ENCODE data around the gene SCML1. TPM values are rescaled to one million over a fixed set of nuclear protein-coding genes. Genes with fewer than 3 reads are reported as not detected.

SCML1 gene
- total and polyA plus RNA-seq, 12 donors: 4.9 to 35.8 (median 6.3) TPM

- 65 to 67% methylated on average over 2 of the region's 2 CpGs for WGBS, 2 donors
- H3K36me3 ChIP-seq: no peaks in the 10 kb centered on the region
- no peak overlapping the region for H3K4me3 ChIP-seq
- intact Hi-C loops (cut with DNase I): no loop called here
- no peaks in the 10 kb centered on the region for H3K4me1 ChIP-seq
- H3K27ac ChIP-seq: no peak overlapping the region
- TF ChIP-seq CTCF (IDR thresholded peaks at IDR 0.05): no peak
- ATAC-seq (no peak), DNase-seq (no peak)
- peaks cover 0 to 15% (median 0%) of the 10 kb centered on the region in 7 donors for H3K27me3 ChIP-seq
- no peaks in the 10 kb centered on the region for H3K9me3 ChIP-seq
Observed at GRCh38 chrX:17713288-17713687, 24.0 kb upstream of the SCML1 start.

GRCh38 chrX:17718649-17719165 is 18.6 kb upstream of the SCML1 start:
- H3K4me3 ChIP-seq: no peak overlapping the region
- ATAC-seq: no peak
- peaks cover 0 to 18% (median 0%) of the 10 kb centered on the region in 7 donors for H3K27me3 ChIP-seq
- no peaks in the 10 kb centered on the region for H3K4me1 ChIP-seq
- no peak for DNase-seq
- H3K36me3 ChIP-seq: no peaks in the 10 kb centered on the region
- intact Hi-C loops (cut with DNase I): no loop called here
- H3K9me3 ChIP-seq: no peaks in the 10 kb centered on the region
- no peak overlapping the region for H3K27ac ChIP-seq
- no peak for TF ChIP-seq CTCF (IDR thresholded peaks at IDR 0.05)

GRCh38 chrX:17719711-17720110 is 17.6 kb upstream of the SCML1 start:
- no peak overlapping the region for H3K4me3 ChIP-seq
- no peaks in the 10 kb centered on the region for H3K36me3 ChIP-seq
- WGBS, 2 donors: 41 to 55% methylated on average over 6 of the region's 6 CpGs
- H3K27me3 ChIP-seq: peaks cover 0 to 26% (median 0%) of the 10 kb centered on the region in 7 donors
- H3K9me3 ChIP-seq: no peaks in the 10 kb centered on the region
- no peak for TF ChIP-seq CTCF (IDR thresholded peaks at IDR 0.05)
- intact Hi-C loops (cut with DNase I): no loop called here
- no peaks in the 10 kb centered on the region for H3K4me1 ChIP-seq
- DNase-seq: no peak
- ATAC-seq: no peak
- no peak overlapping the region for H3K27ac ChIP-seq

- H3K27ac ChIP-seq: no peak overlapping the region
- intact Hi-C loops (cut with DNase I): no loop called here
- no peaks in the 10 kb centered on the region for H3K9me3 ChIP-seq
- H3K36me3 ChIP-seq: no peaks in the 10 kb centered on the region
- peaks cover 0 to 37% (median 0%) of the 10 kb centered on the region in 7 donors for H3K27me3 ChIP-seq
- DNase-seq: no peak
- no peaks in the 10 kb centered on the region for H3K4me1 ChIP-seq
- 83 to 90% methylated on average over 4 of the region's 4 CpGs for WGBS, 2 donors
- no peak for ATAC-seq
- no peak for TF ChIP-seq CTCF (IDR thresholded peaks at IDR 0.05)
- H3K4me3 ChIP-seq: no peak overlapping the region
Observed at GRCh38 chrX:17721715-17722114, 15.6 kb upstream of the SCML1 start.

All from heart right ventricle (tissue), 16 donors.